ENCODE data around the gene SH3BP5. TPM values are rescaled to one million over a fixed set of nuclear protein-coding genes. Genes with fewer than 3 reads are reported as not detected.

SH3BP5 gene
- total RNA-seq, 1 experiment from 2014 or later: 13.9 TPM

- no peaks in the 10 kb centered on the region for H3K27me3 ChIP-seq (ENCODE audit: insufficient read depth, low read length)
- H3K4me3 ChIP-seq (replicated peaks in 1 of 2; ENCODE audit: low read depth in 1 of 2, low read length in 2 of 2): peak overlapping the region; percentile 39 to 92
- peak overlapping the region; percentile 96 for H2AFZ ChIP-seq (ENCODE audit: low read depth, low read length, poor library complexity, severe bottlenecking)
- peak overlapping the region; percentile 86 for H3K4me2 ChIP-seq (ENCODE audit: low read length)
- ATAC-seq (no peak), DNase-seq (ENCODE audit: low read depth, low spot score) (no peak)
- TSS peak; percentile 96 for BruUV-seq (replicated peaks)
- H3K4me1 ChIP-seq (ENCODE audit: control insufficient read depth in 1 of 2, insufficient read depth in 2 of 2, low read length in 2 of 2): peaks cover 6 to 18% of the 10 kb centered on the region in 2 experiments; a peak in 3 of 4 replicates
- no peaks in the 10 kb centered on the region for H4K20me1 ChIP-seq (ENCODE audit: insufficient read depth)
- POLR2A ChIA-PET: interaction anchor here (1.0 to 1.4 kb wide), 3 partner anchors 10 to 1059 kb away, joined by 3 to 5 read pairs (median 3); partner anchors contain the start of genes DPH3 and OXNAD1
- RAD21 ChIA-PET (ENCODE audit: low non-redundant PET in 1 of 2, low total read pairs in 2 of 2, uncharacterized antibody in 2 of 2, unreplicated experiment in 2 of 2): interaction anchor here in 1 of 2 experiments (0.7 kb wide), 1 partner anchor 98 kb away, joined by 3 read pairs; no protein-coding TSS in a partner anchor
- CTCF ChIA-PET: interaction anchor here (0.6 to 5.0 kb wide), 12 partner anchors 12 to 574 kb away, joined by 3 to 43 read pairs (median 3); no protein-coding TSS in a partner anchor
- H3K9ac ChIP-seq (ENCODE audit: low read length): peak overlapping the region; percentile 30
- H3K27ac ChIP-seq (ENCODE audit: low read depth, low read length): no peak overlapping the region
- TF ChIP-seq YY1 (IDR thresholded peaks at IDR 0.05; ENCODE audit: extremely low read depth, insufficient replicate concordance, low read depth, low read length): no peak
- no peak for TF ChIP-seq MAX (IDR thresholded peaks at IDR 0.05)
- no peak for TF ChIP-seq SIN3A (IDR thresholded peaks at IDR 0.05; ENCODE audit: low read depth)
- no peak for TF ChIP-seq EZH2phosphoT487 (IDR thresholded peaks at IDR 0.05; ENCODE audit: borderline replicate concordance)
- no peak for TF ChIP-seq SP1 (IDR thresholded peaks at IDR 0.05; ENCODE audit: low read depth)
- TF ChIP-seq ZNF274 (IDR thresholded peaks at IDR 0.05; ENCODE audit: low read depth, low read length): no peak
- TF ChIP-seq POLR2A (IDR thresholded peaks at IDR 0.05; ENCODE audit: borderline replicate concordance, extremely low read depth, insufficient read depth, insufficient read length): no peak
- no peak for TF ChIP-seq EGR1 (IDR thresholded peaks at IDR 0.05; ENCODE audit: low read depth)
- no peak for TF ChIP-seq JUND (IDR thresholded peaks at IDR 0.05)
- no peak for TF ChIP-seq ZBTB33 (IDR thresholded peaks at IDR 0.05; ENCODE audit: extremely low read depth, insufficient replicate concordance, low read length)
- TF ChIP-seq SRF (IDR thresholded peaks at IDR 0.05; ENCODE audit: low read depth): no peak
- no peak for TF ChIP-seq CEBPB (IDR thresholded peaks at IDR 0.05; ENCODE audit: low read depth)
- TF ChIP-seq EZH2 (IDR thresholded peaks at IDR 0.05): no peak
- TF ChIP-seq CTCF (IDR thresholded peaks at IDR 0.05 in 2 of 3, conservative IDR thresholded peaks at IDR 0.05 in 1 of 3; ENCODE audit: borderline replicate concordance in 1 of 3, insufficient read depth in 1 of 3, low read depth in 2 of 3, low read length in 2 of 3): no peak; a peak in 1 of 6 replicates
- no peak for TF ChIP-seq FOSL1 (IDR thresholded peaks at IDR 0.05; ENCODE audit: low read depth)
- TF ChIP-seq CBX3 (IDR thresholded peaks at IDR 0.05; ENCODE audit: low read depth): no peak
- no peak for TF ChIP-seq ATF3 (IDR thresholded peaks at IDR 0.05)
- TF ChIP-seq ZFX (IDR thresholded peaks at IDR 0.05): no peak
- no peak for TF ChIP-seq POLR2AphosphoS5 (IDR thresholded peaks at IDR 0.05; ENCODE audit: low read depth, low read length)
- H3K9me2 ChIP-seq (ENCODE audit: insufficient read depth): no peaks in the 10 kb centered on the region
- intact Hi-C loops (cut with micrococcal nuclease): loop anchor here (10.0 kb wide), 2 partner anchors 281 to 979 kb away; no protein-coding TSS in a partner anchor
- no peaks in the 10 kb centered on the region for H3K9me3 ChIP-seq (ENCODE audit: control insufficient read depth in 1 of 2, insufficient read depth in 1 of 2, low read depth in 1 of 2, low read length in 2 of 2)
- peaks cover 38% of the 10 kb centered on the region for H3K79me2 ChIP-seq (ENCODE audit: insufficient read depth, low read length)
- peaks cover 0 to 3% of the 10 kb centered on the region in 2 experiments; a peak in 1 of 4 replicates for H3K36me3 ChIP-seq (ENCODE audit: control insufficient read depth in 1 of 2, insufficient read depth in 2 of 2, low read length in 2 of 2)
Measured at GRCh38 chr3:15205482-15205933, 126.9 kb downstream of the SH3BP5 start.
